Activated T-helper 17 cell treated with anti-CD3 and anti-CD28 coated beads, Interleukin-2, amount 50 U/mL, for 72 hours (primary cell): ENCODE results near the gene ZNF205. TPM values are rescaled to one million over a fixed set of nuclear protein-coding genes. Genes with fewer than 3 reads are reported as not detected.
"Not testable (repeated sequence)": the region's sequence is repeated elsewhere in the genome, so short reads cannot be mapped to it uniquely, and the experiment has no call there.

Experiments
- ATAC-seq: fragments of 150-1000 bp; cut with Tn5 transposase; replicated peaks from 2 replicates; pipeline ENCODE4 v1.10.0; 2021; ENCODE audit warnings: mild to moderate bottlenecking, moderate library complexity
- H3K27ac Mint-ChIP-seq: one replicate; pipeline ENCODE4 v1.8.0; 2022; ENCODE audit warnings: mixed read lengths
- H3K27me3 Mint-ChIP-seq: one replicate; pipeline ENCODE4 v1.8.0; 2022; ENCODE audit warnings: mixed read lengths
- H3K36me3 Mint-ChIP-seq: one replicate; pipeline ENCODE4 v1.8.0; 2022; ENCODE audit warnings: low read depth, mild to moderate bottlenecking, mixed read lengths
- H3K4me1 Mint-ChIP-seq: one replicate; pipeline ENCODE4 v1.8.0; 2022; ENCODE audit warnings: mixed read lengths
- H3K4me3 Mint-ChIP-seq: one replicate; pipeline ENCODE4 v1.8.0; 2022; ENCODE audit warnings: mild to moderate bottlenecking, mixed read lengths
- H3K9me3 Mint-ChIP-seq: one replicate; pipeline ENCODE4 v1.8.0; 2022; ENCODE audit warnings: mixed read lengths
- total RNA-seq, 2 donors: library from RNA; stranded (reverse); gene quantifications; one replicate each; pipeline ENCODE4 v1.2.3, GENCODE V29; 2022

The ZNF205 gene
- total RNA-seq: not detected

GRCh38 chr16:3112058-3112880 lies at the start of gene ZNF205:
ZNF205 (plus strand) TSS chr16:3112586; CDS start chr16:3113431, 845 bp downstream.
- Mint-ChIP-seq H3K27ac (no peak within 1 kb of the TSS), H3K4me3 (no peak within 1 kb of the TSS), H3K9me3 (no peaks in the 10 kb centered on the region), H3K36me3 (no peaks in the 10 kb centered on the region), H3K27me3 (peaks cover 4% of the 10 kb centered on the region), H3K4me1 (peaks cover 3% of the 10 kb centered on the region)
- no peak for ATAC-seq

DNA sequence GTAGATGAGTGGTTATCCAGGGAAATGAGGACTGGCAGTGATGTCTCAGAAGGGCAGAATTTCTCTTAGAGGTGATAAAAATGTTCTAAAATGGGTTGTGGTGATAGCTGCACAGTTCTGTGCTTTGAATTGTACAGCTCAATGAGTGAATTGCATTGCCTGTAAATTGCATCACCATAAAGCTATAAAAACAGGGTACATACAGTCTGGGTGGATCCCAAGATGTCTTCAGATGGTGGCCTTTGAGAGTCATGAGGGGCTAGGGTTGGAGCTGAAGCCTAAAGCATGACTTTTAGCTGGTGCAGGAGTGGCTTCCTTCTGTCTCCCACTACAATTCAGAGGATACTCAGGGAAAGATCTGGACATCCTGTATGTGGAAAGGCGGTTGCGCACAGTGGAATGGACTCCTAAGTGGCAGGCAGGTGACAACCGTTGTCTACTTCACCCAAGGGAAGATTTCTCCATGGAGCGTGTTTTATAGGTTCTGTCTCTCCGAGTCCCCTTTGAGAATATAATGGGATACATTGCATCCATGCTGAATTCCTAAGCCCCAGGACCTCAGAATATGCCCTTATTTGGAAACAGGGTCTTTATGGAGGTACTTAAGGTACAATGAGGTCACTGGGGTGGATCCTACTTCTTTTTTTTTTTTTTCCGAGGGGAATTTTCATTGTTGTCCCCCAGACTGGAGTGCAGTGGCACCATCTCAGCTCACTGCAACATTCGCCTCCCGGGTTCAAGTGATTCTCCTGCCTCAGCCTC lies 48.6 kb upstream of the ZNF205 start:
- Mint-ChIP-seq H3K4me3 (peak overlapping the region; percentile 100), H3K36me3 (peaks cover 52% of the 10 kb centered on the region), H3K27me3 (no peaks in the 10 kb centered on the region), H3K4me1 (peaks cover 26% of the 10 kb centered on the region), H3K9me3 (no peaks in the 10 kb centered on the region), H3K27ac (peak overlapping the region; percentile 99)
- ATAC-seq: no peak

GRCh38 chr16:3065069-3065741 lies 47.2 kb upstream of the ZNF205 start, which contains the start of gene IL32:
IL32 (plus strand) TSS chr16:3065640; CDS start chr16:3065812, 172 bp downstream.
- Mint-ChIP-seq H3K9me3 (no peaks in the 10 kb centered on the region), H3K27me3 (no peaks in the 10 kb centered on the region), H3K27ac (peak within 1 kb of the TSS; percentile 99), H3K36me3 (peaks cover 58% of the 10 kb centered on the region), H3K4me1 (peaks cover 31% of the 10 kb centered on the region), H3K4me3 (peak within 1 kb of the TSS; percentile 100)
- peak; percentile 64 for ATAC-seq

GRCh38 chr16:3065742-3066439 lies 46.5 kb upstream of the ZNF205 start:
- peaks cover 61% of the 10 kb centered on the region for H3K36me3 Mint-ChIP-seq
- ATAC-seq: no peak

DNA sequence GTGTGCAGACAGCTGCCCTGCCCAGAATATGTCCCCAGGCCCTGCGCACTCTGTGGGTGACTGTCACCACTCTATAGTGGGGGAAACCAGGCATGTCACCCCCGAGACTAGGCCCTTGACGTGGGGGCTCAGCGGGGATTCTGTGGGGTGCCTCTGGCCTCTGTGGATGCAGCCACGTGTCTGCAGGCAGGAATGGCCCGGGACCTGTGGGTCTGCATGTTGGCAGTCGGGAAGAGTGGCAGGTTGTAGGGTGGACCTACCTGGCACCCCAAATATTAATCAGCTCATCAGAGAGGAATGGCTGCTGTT lies 46.0 kb upstream of the ZNF205 start:
- Mint-ChIP-seq H3K27ac (peak overlapping the region; percentile 99), H3K9me3 (no peaks in the 10 kb centered on the region), H3K4me1 (peaks cover 27% of the 10 kb centered on the region), H3K36me3 (peaks cover 65% of the 10 kb centered on the region), H3K27me3 (no peaks in the 10 kb centered on the region), H3K4me3 (peak overlapping the region; percentile 100)
- ATAC-seq: no peak

More at GRCh38 chr16:3065742-3066439, 46.5 kb upstream of the ZNF205 start:
- Mint-ChIP-seq H3K9me3 (no peaks in the 10 kb centered on the region), H3K4me3 (peak overlapping the region; percentile 100), H3K27me3 (no peaks in the 10 kb centered on the region), H3K27ac (peak overlapping the region; percentile 99), H3K4me1 (peaks cover 25% of the 10 kb centered on the region)

DNA sequence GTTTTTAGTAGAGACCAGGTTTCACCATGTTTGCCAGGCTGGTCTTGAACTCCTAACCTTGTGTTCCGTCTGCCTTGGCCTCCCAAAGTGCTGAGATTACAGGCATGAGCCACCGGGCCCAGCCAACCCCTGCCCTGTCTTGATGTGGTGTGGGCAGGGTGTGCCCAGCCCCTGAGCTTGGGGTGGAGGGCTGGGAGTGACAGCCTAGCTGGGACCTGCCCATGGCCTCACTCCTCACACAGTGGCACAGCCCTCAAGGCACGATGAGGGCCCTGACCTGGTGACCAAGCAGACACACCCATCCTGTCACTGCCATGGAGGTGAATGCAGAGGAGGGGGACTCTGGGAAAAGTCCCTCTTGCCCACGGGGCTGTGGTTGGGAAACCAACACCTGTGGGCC lies 43.9 kb upstream of the ZNF205 start:
- Mint-ChIP-seq H3K36me3 (peaks cover 77% of the 10 kb centered on the region), H3K4me3 (peak overlapping the region; percentile 100)

GRCh38 chr16:3069146-3069545 lies 43.2 kb upstream of the ZNF205 start:
- not testable (repeated sequence) for H3K9me3 Mint-ChIP-seq, ATAC-seq, H3K27me3 Mint-ChIP-seq
- H3K4me3 Mint-ChIP-seq: peak overlapping the region; percentile 100
- peaks cover 38% of the 10 kb centered on the region for H3K4me1 Mint-ChIP-seq
- H3K36me3 Mint-ChIP-seq: peaks cover 83% of the 10 kb centered on the region
- peak overlapping the region; percentile 84 for H3K27ac Mint-ChIP-seq

More for the DNA sequence above, 43.9 kb upstream of the ZNF205 start:
- ATAC-seq: no peak
- H3K9me3 Mint-ChIP-seq: no peaks in the 10 kb centered on the region
- H3K4me1 Mint-ChIP-seq: peaks cover 36% of the 10 kb centered on the region
- H3K27ac Mint-ChIP-seq: peak overlapping the region; percentile 99
- H3K27me3 Mint-ChIP-seq: no peaks in the 10 kb centered on the region

DNA sequence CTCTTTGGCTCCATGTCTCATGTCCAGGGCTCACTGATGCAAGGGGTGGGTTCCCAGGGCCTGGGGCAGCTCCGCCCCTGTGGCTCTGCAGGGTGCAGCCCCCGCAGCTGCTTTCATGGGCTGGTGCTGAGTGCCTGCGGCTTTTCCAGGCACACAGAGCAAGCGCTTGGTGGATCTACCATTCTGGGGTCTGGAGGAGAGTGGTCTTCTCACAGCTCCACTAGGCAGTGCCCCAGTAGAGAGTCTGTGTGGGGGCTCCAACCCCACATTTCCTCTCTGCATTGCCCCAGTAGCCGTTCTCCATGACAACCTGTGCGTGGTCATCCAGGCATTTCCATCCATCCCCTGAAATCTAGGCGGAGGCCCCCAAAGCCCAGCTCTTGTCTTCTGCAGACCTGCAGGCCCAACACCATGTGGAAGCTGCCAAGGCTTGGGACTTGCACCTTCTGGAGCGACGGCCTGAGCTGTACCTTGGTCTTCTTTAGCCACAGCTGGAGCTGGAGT lies 41.7 kb upstream of the ZNF205 start:
- peak overlapping the region; percentile 100 for H3K4me3 Mint-ChIP-seq
- H3K4me1 Mint-ChIP-seq: peaks cover 43% of the 10 kb centered on the region
- no peaks in the 10 kb centered on the region for H3K9me3 Mint-ChIP-seq
- ATAC-seq: peak; percentile 8
- H3K27ac Mint-ChIP-seq: peak overlapping the region; percentile 84
- H3K36me3 Mint-ChIP-seq: peaks cover 84% of the 10 kb centered on the region
- H3K27me3 Mint-ChIP-seq: no peaks in the 10 kb centered on the region

- peak overlapping the region; percentile 64 for H3K27ac Mint-ChIP-seq
- peaks cover 84% of the 10 kb centered on the region for H3K36me3 Mint-ChIP-seq
- no peaks in the 10 kb centered on the region for H3K27me3 Mint-ChIP-seq
- H3K4me3 Mint-ChIP-seq: peak overlapping the region; percentile 100
- no peaks in the 10 kb centered on the region for H3K9me3 Mint-ChIP-seq
- ATAC-seq: no peak
- H3K4me1 Mint-ChIP-seq: peaks cover 43% of the 10 kb centered on the region
Measured at GRCh38 chr16:3071655-3072054, 40.7 kb upstream of the ZNF205 start.

DNA sequence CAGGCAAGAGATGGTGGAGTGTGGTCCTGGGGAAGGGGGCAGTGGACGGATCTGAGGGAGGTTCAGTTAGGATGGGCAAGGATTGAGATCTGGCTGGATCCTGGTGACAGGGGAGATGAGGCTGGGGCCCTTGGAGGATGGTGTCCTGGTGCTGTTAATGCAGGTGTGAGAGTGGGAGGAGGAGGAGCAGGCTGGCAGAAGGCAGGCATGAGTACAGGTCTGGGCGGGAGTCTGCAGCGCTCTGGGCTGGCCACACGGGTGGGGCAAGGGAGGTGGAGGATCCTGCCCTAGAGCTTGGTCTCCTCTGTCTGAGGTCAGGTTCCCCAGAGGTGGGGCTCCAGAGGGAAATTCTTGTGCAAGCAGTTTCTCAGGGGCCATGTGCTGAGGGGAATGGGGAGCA lies 40.2 kb upstream of the ZNF205 start:
- Mint-ChIP-seq H3K4me3 (peak overlapping the region; percentile 100), H3K27ac (peak overlapping the region; percentile 64), H3K36me3 (peaks cover 84% of the 10 kb centered on the region), H3K4me1 (peaks cover 43% of the 10 kb centered on the region)
- not testable (repeated sequence) for H3K27me3 Mint-ChIP-seq, H3K9me3 Mint-ChIP-seq, ATAC-seq

- ATAC-seq: peak; percentile 23
- Mint-ChIP-seq H3K4me1 (peaks cover 45% of the 10 kb centered on the region), H3K36me3 (peaks cover 84% of the 10 kb centered on the region), H3K27ac (peak overlapping the region; percentile 95), H3K4me3 (peak overlapping the region; percentile 100)
- not testable (repeated sequence) for H3K27me3 Mint-ChIP-seq, H3K9me3 Mint-ChIP-seq
Measured at GRCh38 chr16:3072576-3073263, 39.7 kb upstream of the ZNF205 start.

DNA sequence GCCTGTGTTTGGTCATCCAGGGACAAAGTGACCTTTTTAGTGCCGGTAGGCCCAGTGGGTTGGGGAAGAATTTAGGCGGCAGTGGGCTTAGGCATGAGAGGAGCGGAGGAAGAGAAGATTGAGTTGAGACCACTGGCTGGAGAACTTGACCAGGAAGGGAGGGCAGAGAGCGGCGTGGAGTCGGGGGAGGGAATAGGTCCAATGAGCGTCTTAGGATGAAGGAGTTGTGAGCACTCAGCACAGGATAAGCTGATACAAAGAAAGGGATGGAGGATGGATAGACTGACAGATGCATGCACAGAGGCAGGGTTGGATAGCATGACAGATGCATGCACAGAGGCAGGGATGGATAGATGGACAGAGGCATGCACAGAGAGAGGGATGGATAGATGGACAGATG lies 38.9 kb upstream of the ZNF205 start:
- peaks cover 84% of the 10 kb centered on the region for H3K36me3 Mint-ChIP-seq
- no peaks in the 10 kb centered on the region for H3K9me3 Mint-ChIP-seq
- peak overlapping the region; percentile 95 for H3K27ac Mint-ChIP-seq
- no peak for ATAC-seq
- H3K27me3 Mint-ChIP-seq: no peaks in the 10 kb centered on the region
- peaks cover 51% of the 10 kb centered on the region for H3K4me1 Mint-ChIP-seq
- peak overlapping the region; percentile 76 for H3K4me3 Mint-ChIP-seq

DNA sequence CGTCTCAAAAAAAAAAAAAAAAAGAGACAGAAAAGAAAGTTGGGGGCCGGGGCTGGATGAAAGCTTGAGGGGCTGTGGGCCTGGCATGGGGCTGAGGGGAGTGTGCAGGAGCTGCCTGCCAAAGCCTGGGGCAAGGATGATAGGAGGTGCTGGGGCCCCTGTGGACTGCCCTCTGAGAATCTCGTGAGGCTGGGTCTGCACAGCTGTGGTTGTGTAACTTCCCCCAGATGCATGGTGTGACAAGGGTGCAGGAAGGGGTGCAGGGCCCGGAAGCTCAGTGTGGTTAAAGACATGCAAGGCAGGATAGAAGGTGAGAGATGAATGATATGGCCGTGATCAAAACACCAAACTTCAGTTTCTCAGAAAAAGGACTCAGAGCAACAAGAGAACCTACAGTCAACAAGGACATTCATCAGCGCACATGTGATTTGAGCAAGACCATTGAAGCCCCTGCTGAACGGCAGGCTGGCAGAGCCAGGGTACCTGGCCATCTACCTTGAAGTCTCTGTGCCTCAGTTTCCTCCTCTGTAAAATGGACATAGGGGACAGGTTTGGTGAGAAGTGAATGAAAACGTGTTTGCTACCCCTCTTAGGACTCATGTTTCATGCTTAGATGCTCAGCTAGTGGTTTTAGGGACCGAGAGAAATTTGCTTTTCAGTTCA lies 37.4 kb upstream of the ZNF205 start:
- H3K4me3 Mint-ChIP-seq: peak overlapping the region; percentile 76
- ATAC-seq: peak; percentile 71
- H3K27me3 Mint-ChIP-seq: no peaks in the 10 kb centered on the region
- peak overlapping the region; percentile 95 for H3K27ac Mint-ChIP-seq
- no peaks in the 10 kb centered on the region for H3K9me3 Mint-ChIP-seq
- H3K36me3 Mint-ChIP-seq: peaks cover 80% of the 10 kb centered on the region
- H3K4me1 Mint-ChIP-seq: peaks cover 50% of the 10 kb centered on the region
